ENCODE results near the gene TBL2. TPM values are rescaled to one million over a fixed set of nuclear protein-coding genes. Genes with fewer than 3 reads are reported as not detected.

Gene TBL2
- total RNA-seq, 3 donors from 2014 or later, result 25.4 to 42.4 (median 31.1) TPM

DNA sequence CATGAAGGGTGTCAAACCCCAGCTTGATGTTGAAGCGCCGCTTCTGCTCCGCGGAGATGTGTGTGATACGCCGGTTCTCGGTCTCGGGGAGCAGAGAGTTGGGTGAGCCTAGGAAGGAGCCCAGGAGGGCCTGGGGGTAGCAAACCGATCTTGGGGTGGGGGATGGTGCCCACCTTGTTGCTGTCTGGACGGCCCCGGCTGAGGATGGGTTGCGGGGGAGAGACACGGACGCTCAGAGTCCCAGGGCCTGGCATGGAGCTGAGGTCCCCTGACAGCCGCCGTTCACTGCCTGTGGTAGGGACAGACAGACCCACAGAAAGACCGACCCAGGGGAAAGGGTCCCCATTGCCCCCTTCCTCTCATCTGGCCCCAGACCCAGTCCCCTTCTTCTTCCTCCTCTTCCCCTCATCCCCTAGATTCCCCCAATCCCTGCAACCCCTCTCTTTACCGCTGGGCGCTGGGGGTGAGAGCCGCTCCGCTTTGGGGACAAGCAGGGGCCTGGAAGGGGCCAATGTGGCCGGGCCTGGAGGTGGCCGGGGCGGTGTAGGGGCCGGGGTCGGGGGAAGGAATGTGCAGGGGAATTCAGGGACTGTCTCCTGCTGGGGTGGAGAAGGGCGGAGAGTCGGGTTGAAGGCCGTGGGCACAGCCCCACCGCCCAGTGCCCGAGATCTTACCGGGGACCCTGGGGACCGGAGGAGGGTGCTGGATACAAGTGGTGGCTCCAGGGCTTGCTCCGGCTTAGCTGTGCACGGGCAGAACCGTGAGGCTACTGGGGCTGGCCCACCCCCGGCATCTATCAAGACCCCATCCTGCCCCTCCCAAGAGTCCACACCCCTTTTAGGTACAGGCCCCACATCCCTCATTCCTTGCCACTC, 18.0 kb upstream of the TBL2 start:
- no peaks in the 10 kb centered on the region for H3K9me3 ChIP-seq
- H3K4me1 ChIP-seq (ENCODE audit: low read depth), result no peaks in the 10 kb centered on the region
- no peak for TF ChIP-seq CTCF (IDR thresholded peaks at IDR 0.05)
- ATAC-seq (no peak), DNase-seq (no peak)
- no peaks in the 10 kb centered on the region for H3K36me3 ChIP-seq (ENCODE audit: low read depth)
- intact Hi-C loops (cut with DNase I, micrococcal nuclease), result no loop called here
- H3K4me3 ChIP-seq, result no peak overlapping the region

DNA sequence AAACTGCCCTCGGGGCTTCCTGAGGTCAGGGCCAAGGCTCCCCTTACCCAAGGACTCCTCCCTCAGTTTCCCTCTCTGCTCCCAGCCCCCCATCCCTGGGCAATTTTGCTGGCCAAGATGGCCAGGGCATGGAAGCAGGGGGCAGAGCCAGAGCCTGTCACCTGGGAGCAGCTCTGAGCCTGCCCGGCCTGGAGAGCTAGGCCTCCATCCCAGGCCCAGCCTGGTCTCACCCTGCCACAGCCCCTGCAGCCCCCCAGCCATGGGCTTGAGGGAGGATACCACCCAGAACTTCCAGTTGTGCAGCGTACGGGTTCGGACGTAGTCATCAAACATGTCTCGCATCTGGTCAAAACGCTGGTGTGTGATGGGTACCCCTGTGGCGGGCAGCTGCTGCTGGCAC, 17.0 kb upstream of the TBL2 start:
- no peak overlapping the region for H3K4me3 ChIP-seq
- intact Hi-C loops (cut with DNase I, micrococcal nuclease), result no loop called here
- DNase-seq (no peak), ATAC-seq (no peak)
- no peaks in the 10 kb centered on the region for H3K9me3 ChIP-seq
- no peak for TF ChIP-seq CTCF (IDR thresholded peaks at IDR 0.05)
- H3K36me3 ChIP-seq (ENCODE audit: low read depth), result no peaks in the 10 kb centered on the region
- no peaks in the 10 kb centered on the region for H3K4me1 ChIP-seq (ENCODE audit: low read depth)

GRCh38 chr7:73593207-73594045, 15.0 kb upstream of the TBL2 start:
- H3K36me3 ChIP-seq (ENCODE audit: low read depth), result no peaks in the 10 kb centered on the region
- DNase-seq (no peak), ATAC-seq (no peak)
- H3K4me3 ChIP-seq, result no peak overlapping the region
- no peaks in the 10 kb centered on the region for H3K9me3 ChIP-seq
- no peaks in the 10 kb centered on the region for H3K4me1 ChIP-seq (ENCODE audit: low read depth)
- TF ChIP-seq CTCF (IDR thresholded peaks at IDR 0.05), result no peak
- intact Hi-C loops (cut with DNase I, micrococcal nuclease), result no loop called here

- no peaks in the 10 kb centered on the region for H3K9me3 ChIP-seq
- H3K4me1 ChIP-seq (ENCODE audit: low read depth), result no peaks in the 10 kb centered on the region
- no peak for ATAC-seq
- no peaks in the 10 kb centered on the region for H3K36me3 ChIP-seq (ENCODE audit: low read depth)
- no peak overlapping the region for H3K4me3 ChIP-seq
- intact Hi-C loops (cut with DNase I, micrococcal nuclease), result no loop called here
- peak in 1 of 3 donors; percentile 41 for DNase-seq
- no peak for TF ChIP-seq CTCF (IDR thresholded peaks at IDR 0.05)
These were observed 8.5 kb upstream of the TBL2 start for GRCh38 chr7:73586911-73587310.

- no peak for TF ChIP-seq CTCF (IDR thresholded peaks at IDR 0.05)
- ATAC-seq (no peak), DNase-seq (no peak)
- intact Hi-C loops (cut with DNase I, micrococcal nuclease), result no loop called here
- Histone ChIP-seq H3K9me3 (no peaks in the 10 kb centered on the region), H3K4me3 (no peak overlapping the region), H3K4me1 (ENCODE audit: low read depth) (no peaks in the 10 kb centered on the region), H3K36me3 (ENCODE audit: low read depth) (no peaks in the 10 kb centered on the region)
These were observed 6.8 kb upstream of the TBL2 start for GRCh38 chr7:73585196-73585595.
